ENCODE data around the gene GALNT18. TPM values are rescaled to one million over a fixed set of nuclear protein-coding genes. Genes with fewer than 3 reads are reported as not detected.

Gene GALNT18
- total RNA-seq, 4 donors from 2014 or later, result 7.8 to 57.1 (median 17.8) TPM

DNA sequence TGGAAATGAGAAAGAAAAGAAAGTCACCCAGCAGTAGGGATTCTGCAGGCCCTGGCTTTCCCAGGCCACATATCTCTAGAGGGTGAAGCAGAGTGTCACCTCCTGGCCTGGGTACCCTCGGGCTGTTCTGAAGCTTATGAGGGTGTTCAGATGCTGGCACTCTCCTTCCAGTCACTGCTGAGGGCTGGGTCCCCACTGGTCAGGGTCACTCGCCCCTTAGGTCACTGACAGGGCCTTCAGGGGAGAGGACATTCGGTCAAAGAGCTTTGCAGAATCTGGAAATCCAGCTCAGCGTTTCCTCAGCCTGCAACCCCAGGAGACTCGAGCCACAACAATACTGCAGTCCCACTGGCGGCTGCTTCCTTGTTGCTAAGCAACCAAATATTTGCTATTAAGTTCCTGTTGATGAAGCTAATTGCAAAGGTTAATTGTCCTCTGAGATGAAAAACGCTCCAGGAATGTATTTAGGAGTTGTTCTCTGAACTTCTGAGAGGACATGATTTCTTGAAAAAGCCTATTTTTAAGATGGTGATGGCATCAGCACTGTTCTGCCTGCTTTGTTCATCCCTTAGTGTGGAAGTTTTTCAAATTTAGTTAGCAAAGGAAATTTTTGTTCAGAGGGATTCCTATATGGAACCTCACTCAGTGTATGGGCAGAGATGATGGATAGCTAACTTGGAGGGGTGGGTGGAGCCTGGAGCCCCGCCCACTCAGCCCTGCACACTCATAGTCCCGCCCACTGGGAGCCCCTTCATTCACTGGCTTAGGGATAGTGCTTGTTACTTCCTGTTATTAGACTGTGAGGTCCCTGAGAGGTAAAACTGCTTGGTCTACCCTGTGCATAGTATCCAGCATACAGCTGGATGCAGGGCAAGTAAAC is 378.0 kb downstream of the GALNT18 start:
- TF ChIP-seq, protein P1, sequence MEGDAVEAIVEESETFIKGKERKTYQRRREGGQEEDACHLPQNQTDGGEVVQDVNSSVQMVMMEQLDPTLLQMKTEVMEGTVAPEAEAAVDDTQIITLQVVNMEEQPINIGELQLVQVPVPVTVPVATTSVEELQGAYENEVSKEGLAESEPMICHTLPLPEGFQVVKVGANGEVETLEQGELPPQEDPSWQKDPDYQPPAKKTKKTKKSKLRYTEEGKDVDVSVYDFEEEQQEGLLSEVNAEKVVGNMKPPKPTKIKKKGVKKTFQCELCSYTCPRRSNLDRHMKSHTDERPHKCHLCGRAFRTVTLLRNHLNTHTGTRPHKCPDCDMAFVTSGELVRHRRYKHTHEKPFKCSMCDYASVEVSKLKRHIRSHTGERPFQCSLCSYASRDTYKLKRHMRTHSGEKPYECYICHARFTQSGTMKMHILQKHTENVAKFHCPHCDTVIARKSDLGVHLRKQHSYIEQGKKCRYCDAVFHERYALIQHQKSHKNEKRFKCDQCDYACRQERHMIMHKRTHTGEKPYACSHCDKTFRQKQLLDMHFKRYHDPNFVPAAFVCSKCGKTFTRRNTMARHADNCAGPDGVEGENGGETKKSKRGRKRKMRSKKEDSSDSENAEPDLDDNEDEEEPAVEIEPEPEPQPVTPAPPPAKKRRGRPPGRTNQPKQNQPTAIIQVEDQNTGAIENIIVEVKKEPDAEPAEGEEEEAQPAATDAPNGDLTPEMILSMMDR (IDR thresholded peaks at IDR 0.05; ENCODE audit: low read depth), result no peak

DNA sequence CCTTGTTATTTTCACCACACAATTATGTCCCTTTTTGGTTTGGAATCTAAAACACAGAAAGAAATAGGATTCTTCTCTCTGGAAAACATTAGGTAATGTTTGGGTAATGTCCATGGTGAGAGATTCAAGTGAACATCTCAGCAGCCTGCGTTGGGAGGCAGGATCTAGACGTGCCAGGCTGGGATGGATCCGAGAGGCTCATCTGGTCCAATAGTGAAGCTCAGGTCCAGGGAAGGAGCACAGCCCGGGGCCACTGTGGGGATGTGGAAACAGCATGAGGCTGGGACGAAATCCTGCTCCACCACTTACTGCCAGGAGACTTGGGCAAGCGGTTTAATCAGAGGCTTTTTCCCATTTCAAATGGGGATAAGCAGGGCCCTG is 378.6 kb downstream of the GALNT18 start:
- TF ChIP-seq, protein P1 (IDR thresholded peaks at IDR 0.05; ENCODE audit: low read depth), result no peak

DNA sequence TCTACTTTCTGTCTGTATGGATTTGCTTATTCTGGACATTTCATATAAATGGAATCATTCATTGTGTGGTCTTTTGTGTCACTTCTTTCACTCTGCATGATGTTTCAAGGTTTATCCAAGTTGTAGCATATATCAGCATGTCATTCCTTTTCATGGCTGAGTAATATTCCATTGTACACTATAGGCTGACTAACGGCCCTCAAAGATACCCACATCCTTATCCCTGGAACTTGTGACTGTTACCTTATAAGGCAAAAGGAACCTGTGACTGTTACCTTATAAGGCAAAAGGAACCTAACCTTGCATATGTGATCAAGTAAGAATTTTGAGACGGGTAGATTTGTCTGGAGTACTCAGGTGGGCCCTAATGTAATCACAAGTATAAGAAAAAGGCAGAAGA is 380.5 kb downstream of the GALNT18 start:
- TF ChIP-seq, protein P1 (IDR thresholded peaks at IDR 0.05; ENCODE audit: low read depth), result no peak

DNA sequence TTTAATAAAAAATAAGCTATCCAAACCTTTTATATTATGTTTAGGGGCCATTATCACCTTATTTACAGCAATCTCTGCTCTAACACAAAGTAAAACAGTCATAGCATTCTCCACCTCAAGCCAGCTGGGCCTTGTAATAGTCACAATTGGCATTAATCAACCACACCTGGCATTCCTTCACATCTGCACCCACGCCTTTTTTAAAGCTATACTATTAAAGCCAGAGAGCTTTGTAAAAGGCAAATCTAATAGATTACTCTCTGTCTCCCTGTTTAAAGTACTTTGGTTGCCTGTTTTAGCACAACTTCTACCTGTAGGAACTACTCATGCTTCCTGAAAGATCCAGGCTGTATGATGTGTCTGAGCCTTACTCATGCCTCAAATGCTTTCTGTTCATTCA is 381.8 kb downstream of the GALNT18 start:
- TF ChIP-seq, protein P1 (IDR thresholded peaks at IDR 0.05; ENCODE audit: low read depth), result no peak

DNA sequence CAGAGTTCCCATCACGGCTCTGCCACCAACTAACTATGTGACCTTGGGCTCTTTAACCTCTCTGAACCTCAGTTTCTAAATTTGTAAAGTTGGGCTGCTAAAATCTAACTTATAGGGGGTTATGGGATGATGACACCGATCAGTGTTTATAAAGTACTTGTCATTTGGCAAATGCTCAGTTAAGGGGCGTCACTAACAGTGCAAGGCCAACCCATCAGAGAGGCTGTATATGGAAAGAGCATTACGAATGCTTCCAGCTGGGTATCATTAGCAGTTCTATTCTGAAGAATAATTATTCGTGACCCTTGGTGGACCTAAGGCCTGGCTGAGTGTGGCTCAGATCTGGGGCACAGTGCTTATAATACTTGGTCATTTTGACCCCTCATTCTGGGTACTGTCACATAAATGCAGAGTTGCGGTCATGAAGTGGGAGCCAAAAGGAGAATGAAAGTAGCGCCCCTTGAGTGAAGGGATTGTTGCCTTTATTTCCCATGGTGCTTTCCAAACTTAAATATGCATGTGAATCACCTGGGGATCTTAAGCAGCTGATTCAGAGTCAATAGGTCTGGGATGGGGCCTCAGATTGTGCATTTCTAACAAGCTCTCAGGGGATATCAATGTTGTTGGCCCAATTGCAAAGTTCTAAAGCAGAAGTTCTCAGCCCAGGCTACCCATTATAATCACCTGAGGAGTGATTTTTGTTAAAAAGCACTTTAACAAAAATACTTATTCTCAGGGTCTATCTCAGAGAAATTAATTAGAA is 384.6 kb downstream of the GALNT18 start:
- TF ChIP-seq, protein P1 (IDR thresholded peaks at IDR 0.05; ENCODE audit: low read depth), result no peak

DNA sequence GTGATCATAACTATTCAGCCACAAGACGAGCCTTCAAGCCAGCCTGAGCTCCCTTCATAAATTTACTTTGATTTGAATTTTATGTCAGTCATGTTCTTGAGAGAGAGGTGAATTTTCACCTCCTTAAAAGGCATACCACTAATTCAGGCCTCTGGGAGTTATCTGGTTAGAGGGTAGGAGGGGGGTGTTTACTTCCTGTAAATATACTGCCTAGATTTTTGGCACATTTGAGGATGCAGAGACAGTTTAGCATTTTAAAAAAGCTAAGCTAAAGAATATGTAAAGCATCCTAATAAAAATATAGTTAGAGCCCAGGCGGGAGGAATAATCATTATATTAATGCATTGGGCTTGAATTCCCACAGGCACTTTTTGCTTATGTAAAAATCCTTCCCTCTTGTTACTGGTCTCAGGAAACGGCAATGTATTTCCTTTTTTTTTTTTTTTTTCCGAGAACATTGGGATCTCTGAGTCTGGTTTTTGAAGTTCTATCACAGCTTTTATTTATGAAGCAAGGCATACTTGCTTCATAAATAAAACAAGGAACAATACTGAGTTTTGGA is 385.2 kb downstream of the GALNT18 start:
- TF ChIP-seq, protein P1 (IDR thresholded peaks at IDR 0.05; ENCODE audit: low read depth), result no peak

DNA sequence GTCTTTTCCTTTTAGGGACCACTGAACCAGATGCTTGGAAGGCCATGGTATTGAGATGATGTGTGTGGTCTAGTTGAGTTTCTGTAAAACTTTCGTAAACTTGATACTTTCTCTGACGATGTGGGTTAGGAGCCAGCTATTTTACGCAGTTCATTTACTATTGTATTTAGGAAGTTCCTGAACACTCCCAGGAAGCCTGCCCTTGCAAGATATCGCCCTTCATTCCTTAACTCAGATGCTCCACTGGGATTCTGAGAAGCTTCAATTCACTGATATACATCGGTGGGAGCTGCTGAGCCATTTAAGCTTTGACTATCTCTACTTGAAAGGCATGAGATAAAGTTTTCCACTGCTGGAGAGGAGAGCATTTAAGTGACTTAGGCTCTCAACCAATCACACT is 390.0 kb downstream of the GALNT18 start:
- TF ChIP-seq, protein P1 (IDR thresholded peaks at IDR 0.05; ENCODE audit: low read depth), result no peak

Data from subcutaneous adipose tissue (tissue), 4 donors.